GM18951 (cell line): ENCODE measurements around the gene MRPS21.

Source experiments
- POLR2A ChIP-seq: IDR thresholded peaks from 4 replicates; pipeline ENCODE4 v1.6.1; 2011; ENCODE audit warnings: mild to moderate bottlenecking; ENCODE audit not compliant: insufficient read length, insufficient read depth; ENCODE audit errors: extremely low read depth
- in situ Hi-C: fragments of 300-500 bp; cut with MboI; formaldehyde crosslinking; loops from one replicate; pipeline ENCODE4 v1.12.0; 2022; ENCODE audit warnings: low sequenced_read_pairs, mixed read lengths, inconsistent platforms; ENCODE audit not compliant: unreplicated experiment

The MRPS21 gene

GRCh38 chr1:150293433-150294253 is at the start of gene MRPS21:
MRPS21 (plus strand) TSS chr1:150293861; CDS start chr1:150294367, 506 bp downstream.
- TF ChIP-seq POLR2A = peak; percentile 93
- in situ Hi-C loops = no loop called here

- in situ Hi-C loops = loop anchor here (10.0 kb wide), 1 partner anchor 745 kb away; no protein-coding TSS in a partner anchor
- TF ChIP-seq POLR2A = no peak
These were observed 43.7 kb upstream of the MRPS21 start for GRCh38 chr1:150249936-150250335.

DNA sequence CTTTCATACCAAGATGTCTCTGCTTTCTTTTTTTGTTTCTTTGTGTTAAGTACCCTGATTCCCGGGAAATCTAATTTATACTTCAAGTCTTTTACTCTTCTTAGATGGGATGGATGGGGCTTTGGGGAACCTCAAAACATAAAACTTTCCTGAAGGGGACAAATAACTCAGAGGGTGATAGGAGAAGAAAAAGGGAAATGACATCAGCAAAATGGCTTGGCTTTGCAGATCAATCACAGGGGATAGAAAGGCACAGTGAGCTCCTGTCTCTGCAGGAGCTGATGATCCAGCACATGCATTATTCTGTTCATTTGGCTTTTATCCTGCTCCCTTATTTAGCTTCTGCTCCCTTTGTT is 37.5 kb upstream of the MRPS21 start:
- in situ Hi-C loops = loop anchor here (10.0 kb wide), 1 partner anchor 739 kb away; no protein-coding TSS in a partner anchor
- TF ChIP-seq POLR2A = no peak

DNA sequence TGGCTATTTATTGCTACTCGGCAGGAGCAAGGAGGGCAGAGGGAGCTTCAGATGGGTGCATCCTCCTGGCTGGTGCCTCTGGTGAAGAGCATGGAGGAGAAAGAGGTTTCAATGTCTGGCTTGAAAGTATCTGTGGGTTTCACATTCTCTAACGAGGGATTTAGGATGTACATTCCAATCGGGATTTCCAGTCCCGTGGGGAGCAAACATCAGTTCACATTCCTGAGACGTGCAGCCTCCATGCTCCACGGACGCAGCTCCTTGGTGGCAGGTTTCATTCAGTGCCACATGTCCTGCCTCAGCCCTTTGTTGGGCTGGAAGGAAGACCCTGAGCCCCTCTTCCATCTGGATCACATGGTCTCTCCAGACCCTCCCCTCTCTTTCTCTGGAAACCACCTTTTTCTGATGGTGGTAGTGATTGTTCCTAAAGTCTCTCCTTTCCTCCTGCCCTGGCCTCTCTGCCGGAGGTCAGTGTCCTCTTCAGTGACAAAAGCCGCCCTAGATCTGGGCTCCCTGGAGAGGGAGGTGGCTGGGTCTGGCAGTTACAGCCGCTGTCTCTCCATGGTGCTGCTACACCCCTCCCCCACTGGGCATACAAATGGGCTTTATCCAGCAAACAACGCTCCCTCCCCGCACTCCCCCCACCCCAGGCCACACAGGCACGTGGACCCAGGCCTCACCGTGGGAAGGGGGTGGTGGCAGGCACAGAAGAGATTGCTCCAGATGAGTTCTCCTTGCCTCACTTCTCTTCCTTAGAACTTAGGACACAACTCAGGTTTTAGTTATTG is 36.9 kb upstream of the MRPS21 start:
- in situ Hi-C loops = loop anchor here (10.0 kb wide), 1 partner anchor 738 kb away; no protein-coding TSS in a partner anchor
- no peak for TF ChIP-seq POLR2A

DNA sequence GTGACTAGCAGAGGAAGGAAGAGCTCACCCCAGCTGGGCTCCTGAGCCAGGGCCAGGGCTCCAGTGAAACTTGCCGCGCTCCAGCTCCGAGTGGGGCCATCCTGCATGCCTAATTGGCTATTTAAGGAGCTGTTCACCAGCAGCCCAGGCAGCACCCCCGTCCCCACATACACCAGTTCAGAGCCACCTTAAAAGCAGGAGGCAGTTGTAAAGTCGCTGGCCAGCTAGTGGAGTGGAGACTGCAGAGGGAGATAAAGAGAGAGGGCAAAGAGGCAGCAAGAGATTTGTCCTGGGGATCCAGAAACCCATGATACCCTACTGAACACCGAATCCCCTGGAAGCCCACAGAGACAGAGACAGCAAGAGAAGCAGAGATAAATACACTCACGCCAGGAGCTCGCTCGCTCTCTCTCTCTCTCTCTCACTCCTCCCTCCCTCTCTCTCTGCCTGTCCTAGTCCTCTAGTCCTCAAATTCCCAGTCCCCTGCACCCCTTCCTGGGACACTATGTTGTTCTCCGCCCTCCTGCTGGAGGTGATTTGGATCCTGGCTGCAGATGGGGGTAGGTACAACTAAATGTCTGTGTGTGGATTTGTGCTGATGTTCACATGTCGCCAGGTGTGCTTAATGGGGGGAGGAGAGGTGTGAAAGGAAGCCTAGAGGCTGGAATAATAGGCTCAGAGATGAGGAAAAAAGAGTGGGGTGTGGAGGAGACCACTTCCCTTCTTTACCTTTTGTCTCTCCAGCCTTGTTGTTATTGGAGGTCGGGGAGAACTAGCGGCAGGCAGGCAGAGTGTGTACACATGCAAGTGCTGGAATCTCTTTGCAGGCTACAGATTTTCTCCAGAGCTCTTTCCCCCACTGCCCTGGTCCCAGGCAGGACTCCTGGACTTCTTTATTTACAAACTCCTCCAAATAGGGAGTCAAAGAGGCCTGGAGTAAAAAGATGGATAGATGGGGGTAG is 35.8 kb upstream of the MRPS21 start, which contains the start of gene CA14:
CA14 (plus strand) TSS at position 151 of the 962 bp plus-strand sequence; CDS start at position 506, 355 bp downstream.
- in situ Hi-C loops = loop anchor here (10.0 kb wide), 1 partner anchor 737 kb away; no protein-coding TSS in a partner anchor
- no peak for TF ChIP-seq POLR2A

GRCh38 chr1:150259217-150259616 is 34.4 kb upstream of the MRPS21 start:
- TF ChIP-seq POLR2A = no peak
- in situ Hi-C loops = loop anchor here (10.0 kb wide), 1 partner anchor 736 kb away; no protein-coding TSS in a partner anchor

DNA sequence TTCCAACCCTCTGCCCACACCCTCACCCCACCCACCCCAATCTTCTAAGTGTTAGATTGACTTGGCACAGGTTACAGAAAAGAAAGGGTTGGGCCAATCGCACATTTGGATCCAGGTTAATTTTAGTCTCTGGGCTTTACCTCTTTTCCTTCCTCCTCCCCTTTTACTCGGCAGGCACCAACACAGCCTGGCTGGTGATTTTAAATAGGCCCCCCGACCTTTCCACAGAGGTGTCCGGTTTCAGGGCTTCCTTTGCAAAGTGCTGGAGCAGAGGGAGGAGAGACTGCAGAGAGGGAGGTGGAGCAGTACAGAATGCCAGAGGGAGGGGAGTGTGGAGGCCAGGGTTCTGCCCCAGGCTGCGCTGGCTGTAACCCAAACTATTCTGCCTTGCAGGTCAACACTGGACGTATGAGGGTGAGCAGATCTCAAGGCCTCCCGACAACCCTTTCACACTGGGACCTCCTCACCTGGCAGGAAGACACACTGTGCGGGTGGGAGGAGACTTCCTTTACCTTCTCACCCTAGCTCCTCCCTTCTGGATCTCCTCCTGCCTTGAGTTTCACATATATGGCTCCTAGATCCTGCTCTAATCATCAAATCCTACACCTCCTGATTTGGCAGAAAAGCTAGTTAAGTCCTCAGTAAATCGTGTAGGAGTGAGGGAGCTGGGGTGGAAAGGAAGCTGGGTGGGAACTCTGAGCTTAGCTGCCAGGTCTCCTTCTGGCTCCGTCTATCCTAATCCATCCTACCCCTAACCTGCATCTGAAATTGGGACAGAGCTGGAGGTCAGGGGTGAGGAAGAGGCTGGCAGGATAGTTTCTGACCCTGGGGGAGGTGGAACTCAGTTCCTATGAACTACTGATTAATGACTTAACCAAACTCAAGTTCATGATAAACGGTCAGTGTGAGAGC is 33.6 kb upstream of the MRPS21 start:
- in situ Hi-C loops = loop anchor here (10.0 kb wide), 1 partner anchor 735 kb away; no protein-coding TSS in a partner anchor
- no peak for TF ChIP-seq POLR2A

DNA sequence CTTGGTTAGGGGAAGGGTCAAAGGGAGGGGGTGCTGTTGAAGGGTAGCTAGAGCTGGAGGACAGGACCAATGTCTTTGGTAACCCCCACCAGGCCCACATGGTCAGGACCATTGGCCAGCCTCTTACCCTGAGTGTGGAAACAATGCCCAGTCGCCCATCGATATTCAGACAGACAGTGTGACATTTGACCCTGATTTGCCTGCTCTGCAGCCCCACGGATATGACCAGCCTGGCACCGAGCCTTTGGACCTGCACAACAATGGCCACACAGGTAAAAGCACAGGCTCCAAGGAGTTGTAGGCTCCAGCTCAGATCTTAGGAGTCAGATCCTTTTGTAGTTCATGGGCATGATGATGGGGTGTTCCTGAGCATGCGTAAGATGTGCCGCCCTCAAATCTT is 32.3 kb upstream of the MRPS21 start:
- TF ChIP-seq POLR2A = no peak
- in situ Hi-C loops = no loop called here

- TF ChIP-seq POLR2A = no peak
- in situ Hi-C loops = no loop called here
These were observed 31.0 kb upstream of the MRPS21 start for GRCh38 chr1:150262388-150263320.

DNA sequence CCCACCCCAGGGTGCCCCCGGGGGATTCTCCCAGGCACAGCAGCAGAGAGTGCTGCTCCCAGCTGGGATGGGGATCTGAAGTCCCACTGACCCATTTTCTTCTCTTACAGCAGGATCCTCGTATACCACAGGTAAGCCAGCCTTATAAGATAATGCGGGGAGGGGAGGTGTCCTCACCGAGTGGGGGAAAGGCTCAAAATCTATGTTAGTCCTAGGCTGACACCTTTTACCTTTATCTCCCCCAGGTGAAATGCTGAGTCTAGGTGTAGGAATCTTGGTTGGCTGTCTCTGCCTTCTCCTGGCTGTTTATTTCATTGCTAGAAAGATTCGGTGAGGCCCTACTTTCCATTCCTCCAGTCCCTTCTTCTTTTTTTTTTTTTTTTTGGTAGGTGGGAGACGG is 30.1 kb upstream of the MRPS21 start:
- no peak for TF ChIP-seq POLR2A
- in situ Hi-C loops = no loop called here
